WTC11 (cell line): ENCODE measurements around the gene CNOT1. TPM values are rescaled to one million over a fixed set of nuclear protein-coding genes. Genes with fewer than 3 reads are reported as not detected.

Experiments used
- ATF1 ChIP-seq: sonication (generic); formaldehyde crosslinking; IDR thresholded peaks from 2 replicates; pipeline ENCODE4 v1.8.1; 2023; ENCODE audit warnings: mild to moderate bottlenecking, moderate library complexity, missing genetic modification reagents
- ETV6 ChIP-seq: sonication (generic); formaldehyde crosslinking; IDR thresholded peaks from 2 replicates; pipeline ENCODE4 v1.8.1; 2022; ENCODE audit warnings: mild to moderate bottlenecking, missing genetic modification reagents
- GABPB1 ChIP-seq: sonication (generic); formaldehyde crosslinking; IDR thresholded peaks from 2 replicates; pipeline ENCODE4 v1.8.1; 2023; ENCODE audit warnings: mild to moderate bottlenecking, missing genetic modification reagents
- GRHL2 ChIP-seq: fragments of 250-450 bp; sonication (Bioruptor Pico); IDR thresholded peaks from 2 replicates; pipeline ENCODE4 v1.8.0; 2022; ENCODE audit warnings: mild to moderate bottlenecking, moderate library complexity; ENCODE audit not compliant: insufficient replicate concordance, severe bottlenecking
- GTF2I ChIP-seq: fragments of 250-450 bp; sonication (Bioruptor Pico); conservative IDR thresholded peaks from 2 replicates; pipeline ENCODE4 v1.4.0; 2021; ENCODE audit warnings: mild to moderate bottlenecking
- HMGA2 ChIP-seq: fragments of 250-450 bp; sonication (Bioruptor Pico); IDR thresholded peaks from 2 replicates; pipeline ENCODE4 v1.4.0; 2021; ENCODE audit warnings: mild to moderate bottlenecking, moderate library complexity
- MXD4 ChIP-seq: fragments of 250-450 bp; sonication (Bioruptor Pico); IDR thresholded peaks from 2 replicates; pipeline ENCODE4 v1.8.0; 2021; ENCODE audit warnings: mild to moderate bottlenecking, moderate library complexity, borderline replicate concordance
- ZNF423 ChIP-seq: fragments of 250-450 bp; sonication (Bioruptor Pico); IDR thresholded peaks from 2 replicates; pipeline ENCODE4 v2.1.2; 2022; ENCODE audit warnings: mild to moderate bottlenecking, moderate library complexity
- total RNA-seq: library from RNA; stranded (reverse); gene quantifications from 3 replicates; pipeline ENCODE4 v1.2.3, GENCODE V29; 2021
- TF ChIP-seq, protein P1 (sequence below): fragments of 250-450 bp; sonication (Bioruptor Pico); IDR thresholded peaks from 2 replicates; pipeline ENCODE4 v2.1.2; 2022; ENCODE audit warnings: mild to moderate bottlenecking, moderate library complexity
- TF ChIP-seq, protein P2 (sequence below): sonication (generic); formaldehyde crosslinking; IDR thresholded peaks from 2 replicates; pipeline ENCODE4 v1.8.0; 2022; ENCODE audit warnings: mild to moderate bottlenecking, missing genetic modification reagents
- TF ChIP-seq, protein P3 (sequence below): sonication (generic); formaldehyde crosslinking; IDR thresholded peaks from 2 replicates; pipeline ENCODE4 v1.8.1; 2023; ENCODE audit warnings: mild to moderate bottlenecking, missing genetic modification reagents, moderate library complexity
- TF ChIP-seq, protein P4 (sequence below): sonication (generic); formaldehyde crosslinking; IDR thresholded peaks from 2 replicates; pipeline ENCODE4 v1.8.1; 2023; ENCODE audit warnings: mild to moderate bottlenecking, moderate library complexity, missing genetic modification reagents
- TF ChIP-seq, protein P5 (sequence below): sonication (generic); formaldehyde crosslinking; IDR thresholded peaks from 2 replicates; pipeline ENCODE4 v1.8.0; 2022; ENCODE audit warnings: missing genetic modification reagents
- TF ChIP-seq, protein P6 (sequence below): fragments of 250-450 bp; sonication (Bioruptor Pico); IDR thresholded peaks from 2 replicates; pipeline ENCODE4 v1.9.0; 2021; ENCODE audit warnings: mild to moderate bottlenecking, borderline replicate concordance
- TF ChIP-seq, protein P7 (sequence below): sonication (generic); formaldehyde crosslinking; conservative IDR thresholded peaks from 2 replicates; pipeline ENCODE4 v1.8.1; 2023; ENCODE audit warnings: mild to moderate bottlenecking, low read depth, missing genetic modification reagents, moderate library complexity
- TF ChIP-seq, protein P8 (sequence below): sonication (generic); formaldehyde crosslinking; IDR thresholded peaks from 2 replicates; pipeline ENCODE4 v1.8.1; 2022; ENCODE audit warnings: low read depth, mild to moderate bottlenecking, moderate library complexity, missing genetic modification reagents, borderline replicate concordance
- TF ChIP-seq, protein P9 (sequence below): fragments of 250-450 bp; sonication (Bioruptor Pico); conservative IDR thresholded peaks from 2 replicates; pipeline ENCODE4 v1.9.0; 2021; ENCODE audit warnings: mild to moderate bottlenecking

The CNOT1 gene
- total RNA-seq, 1 experiment from 2014 or later, result 314 TPM

DNA sequence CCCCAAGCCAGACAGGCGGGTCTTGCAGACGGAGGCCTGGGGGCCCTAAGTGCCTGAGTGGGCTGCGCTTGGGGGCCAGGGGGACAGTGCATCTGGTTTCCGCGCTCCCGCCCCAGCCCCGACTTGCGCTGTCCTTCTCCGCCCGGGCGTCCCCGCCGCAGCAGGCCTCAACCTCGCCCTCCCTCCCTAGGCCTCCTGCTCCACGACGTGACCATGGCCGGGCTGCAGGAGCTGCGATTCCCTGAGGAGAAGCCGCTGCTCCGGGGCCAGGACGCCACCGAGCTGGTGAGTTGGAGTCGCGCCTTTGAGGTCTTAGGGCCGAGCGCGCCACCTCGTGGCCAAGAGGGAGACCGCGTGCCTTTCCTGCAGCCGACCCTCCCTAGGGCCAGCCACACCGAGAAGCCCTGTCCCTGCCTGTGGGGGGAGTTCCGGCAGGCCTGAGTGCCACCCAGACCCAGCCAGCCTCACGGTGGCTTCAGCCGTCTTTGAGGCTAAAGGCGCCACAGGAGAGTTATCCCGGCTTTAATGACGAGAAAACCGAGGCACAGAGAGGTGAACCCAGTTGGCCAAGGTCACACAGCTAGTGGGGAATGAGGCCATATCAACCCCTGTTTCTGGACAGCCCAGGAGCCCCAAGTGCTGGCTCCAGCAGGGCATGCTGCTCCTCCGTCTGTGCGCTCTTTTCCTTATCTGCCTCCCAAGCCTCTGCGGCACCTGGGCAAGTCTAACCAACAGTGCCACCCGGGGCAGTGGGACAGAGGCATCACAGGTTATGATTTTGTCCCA is 141.9 kb downstream of the CNOT1 start (continued):
- TF ChIP-seq, protein P1, sequence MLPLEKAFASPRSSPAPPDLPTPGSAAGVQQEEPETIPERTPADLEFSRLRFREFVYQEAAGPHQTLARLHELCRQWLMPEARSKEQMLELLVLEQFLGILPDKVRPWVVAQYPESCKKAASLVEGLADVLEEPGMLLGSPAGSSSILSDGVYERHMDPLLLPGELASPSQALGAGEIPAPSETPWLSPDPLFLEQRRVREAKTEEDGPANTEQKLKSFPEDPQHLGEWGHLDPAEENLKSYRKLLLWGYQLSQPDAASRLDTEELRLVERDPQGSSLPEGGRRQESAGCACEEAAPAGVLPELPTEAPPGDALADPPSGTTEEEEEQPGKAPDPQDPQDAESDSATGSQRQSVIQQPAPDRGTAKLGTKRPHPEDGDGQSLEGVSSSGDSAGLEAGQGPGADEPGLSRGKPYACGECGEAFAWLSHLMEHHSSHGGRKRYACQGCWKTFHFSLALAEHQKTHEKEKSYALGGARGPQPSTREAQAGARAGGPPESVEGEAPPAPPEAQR, result no peak
- TF ChIP-seq, protein P2, sequence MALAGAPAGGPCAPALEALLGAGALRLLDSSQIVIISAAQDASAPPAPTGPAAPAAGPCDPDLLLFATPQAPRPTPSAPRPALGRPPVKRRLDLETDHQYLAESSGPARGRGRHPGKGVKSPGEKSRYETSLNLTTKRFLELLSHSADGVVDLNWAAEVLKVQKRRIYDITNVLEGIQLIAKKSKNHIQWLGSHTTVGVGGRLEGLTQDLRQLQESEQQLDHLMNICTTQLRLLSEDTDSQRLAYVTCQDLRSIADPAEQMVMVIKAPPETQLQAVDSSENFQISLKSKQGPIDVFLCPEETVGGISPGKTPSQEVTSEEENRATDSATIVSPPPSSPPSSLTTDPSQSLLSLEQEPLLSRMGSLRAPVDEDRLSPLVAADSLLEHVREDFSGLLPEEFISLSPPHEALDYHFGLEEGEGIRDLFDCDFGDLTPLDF (CRISPR knock-in tag), result no peak
- TF ChIP-seq, protein P3, sequence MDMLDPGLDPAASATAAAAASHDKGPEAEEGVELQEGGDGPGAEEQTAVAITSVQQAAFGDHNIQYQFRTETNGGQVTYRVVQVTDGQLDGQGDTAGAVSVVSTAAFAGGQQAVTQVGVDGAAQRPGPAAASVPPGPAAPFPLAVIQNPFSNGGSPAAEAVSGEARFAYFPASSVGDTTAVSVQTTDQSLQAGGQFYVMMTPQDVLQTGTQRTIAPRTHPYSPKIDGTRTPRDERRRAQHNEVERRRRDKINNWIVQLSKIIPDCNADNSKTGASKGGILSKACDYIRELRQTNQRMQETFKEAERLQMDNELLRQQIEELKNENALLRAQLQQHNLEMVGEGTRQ (CRISPR knock-in tag), result peak; percentile 39; the same call in 1 of the 2 replicates
- TF ChIP-seq, protein P4, sequence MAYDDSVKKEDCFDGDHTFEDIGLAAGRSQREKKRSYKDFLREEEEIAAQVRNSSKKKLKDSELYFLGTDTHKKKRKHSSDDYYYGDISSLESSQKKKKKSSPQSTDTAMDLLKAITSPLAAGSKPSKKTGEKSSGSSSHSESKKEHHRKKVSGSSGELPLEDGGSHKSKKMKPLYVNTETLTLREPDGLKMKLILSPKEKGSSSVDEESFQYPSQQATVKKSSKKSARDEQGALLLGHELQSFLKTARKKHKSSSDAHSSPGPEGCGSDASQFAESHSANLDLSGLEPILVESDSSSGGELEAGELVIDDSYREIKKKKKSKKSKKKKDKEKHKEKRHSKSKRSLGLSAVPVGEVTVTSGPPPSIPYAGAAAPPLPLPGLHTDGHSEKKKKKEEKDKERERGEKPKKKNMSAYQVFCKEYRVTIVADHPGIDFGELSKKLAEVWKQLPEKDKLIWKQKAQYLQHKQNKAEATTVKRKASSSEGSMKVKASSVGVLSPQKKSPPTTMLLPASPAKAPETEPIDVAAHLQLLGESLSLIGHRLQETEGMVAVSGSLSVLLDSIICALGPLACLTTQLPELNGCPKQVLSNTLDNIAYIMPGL, result peak; percentile 98
- TF ChIP-seq, protein P5, sequence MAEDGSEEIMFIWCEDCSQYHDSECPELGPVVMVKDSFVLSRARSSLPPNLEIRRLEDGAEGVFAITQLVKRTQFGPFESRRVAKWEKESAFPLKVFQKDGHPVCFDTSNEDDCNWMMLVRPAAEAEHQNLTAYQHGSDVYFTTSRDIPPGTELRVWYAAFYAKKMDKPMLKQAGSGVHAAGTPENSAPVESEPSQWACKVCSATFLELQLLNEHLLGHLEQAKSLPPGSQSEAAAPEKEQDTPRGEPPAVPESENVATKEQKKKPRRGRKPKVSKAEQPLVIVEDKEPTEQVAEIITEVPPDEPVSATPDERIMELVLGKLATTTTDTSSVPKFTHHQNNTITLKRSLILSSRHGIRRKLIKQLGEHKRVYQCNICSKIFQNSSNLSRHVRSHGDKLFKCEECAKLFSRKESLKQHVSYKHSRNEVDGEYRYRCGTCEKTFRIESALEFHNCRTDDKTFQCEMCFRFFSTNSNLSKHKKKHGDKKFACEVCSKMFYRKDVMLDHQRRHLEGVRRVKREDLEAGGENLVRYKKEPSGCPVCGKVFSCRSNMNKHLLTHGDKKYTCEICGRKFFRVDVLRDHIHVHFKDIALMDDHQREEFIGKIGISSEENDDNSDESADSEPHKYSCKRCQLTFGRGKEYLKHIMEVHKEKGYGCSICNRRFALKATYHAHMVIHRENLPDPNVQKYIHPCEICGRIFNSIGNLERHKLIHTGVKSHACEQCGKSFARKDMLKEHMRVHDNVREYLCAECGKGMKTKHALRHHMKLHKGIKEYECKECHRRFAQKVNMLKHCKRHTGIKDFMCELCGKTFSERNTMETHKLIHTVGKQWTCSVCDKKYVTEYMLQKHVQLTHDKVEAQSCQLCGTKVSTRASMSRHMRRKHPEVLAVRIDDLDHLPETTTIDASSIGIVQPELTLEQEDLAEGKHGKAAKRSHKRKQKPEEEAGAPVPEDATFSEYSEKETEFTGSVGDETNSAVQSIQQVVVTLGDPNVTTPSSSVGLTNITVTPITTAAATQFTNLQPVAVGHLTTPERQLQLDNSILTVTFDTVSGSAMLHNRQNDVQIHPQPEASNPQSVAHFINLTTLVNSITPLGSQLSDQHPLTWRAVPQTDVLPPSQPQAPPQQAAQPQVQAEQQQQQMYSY (CRISPR knock-in tag), result no peak
- TF ChIP-seq, protein P6, sequence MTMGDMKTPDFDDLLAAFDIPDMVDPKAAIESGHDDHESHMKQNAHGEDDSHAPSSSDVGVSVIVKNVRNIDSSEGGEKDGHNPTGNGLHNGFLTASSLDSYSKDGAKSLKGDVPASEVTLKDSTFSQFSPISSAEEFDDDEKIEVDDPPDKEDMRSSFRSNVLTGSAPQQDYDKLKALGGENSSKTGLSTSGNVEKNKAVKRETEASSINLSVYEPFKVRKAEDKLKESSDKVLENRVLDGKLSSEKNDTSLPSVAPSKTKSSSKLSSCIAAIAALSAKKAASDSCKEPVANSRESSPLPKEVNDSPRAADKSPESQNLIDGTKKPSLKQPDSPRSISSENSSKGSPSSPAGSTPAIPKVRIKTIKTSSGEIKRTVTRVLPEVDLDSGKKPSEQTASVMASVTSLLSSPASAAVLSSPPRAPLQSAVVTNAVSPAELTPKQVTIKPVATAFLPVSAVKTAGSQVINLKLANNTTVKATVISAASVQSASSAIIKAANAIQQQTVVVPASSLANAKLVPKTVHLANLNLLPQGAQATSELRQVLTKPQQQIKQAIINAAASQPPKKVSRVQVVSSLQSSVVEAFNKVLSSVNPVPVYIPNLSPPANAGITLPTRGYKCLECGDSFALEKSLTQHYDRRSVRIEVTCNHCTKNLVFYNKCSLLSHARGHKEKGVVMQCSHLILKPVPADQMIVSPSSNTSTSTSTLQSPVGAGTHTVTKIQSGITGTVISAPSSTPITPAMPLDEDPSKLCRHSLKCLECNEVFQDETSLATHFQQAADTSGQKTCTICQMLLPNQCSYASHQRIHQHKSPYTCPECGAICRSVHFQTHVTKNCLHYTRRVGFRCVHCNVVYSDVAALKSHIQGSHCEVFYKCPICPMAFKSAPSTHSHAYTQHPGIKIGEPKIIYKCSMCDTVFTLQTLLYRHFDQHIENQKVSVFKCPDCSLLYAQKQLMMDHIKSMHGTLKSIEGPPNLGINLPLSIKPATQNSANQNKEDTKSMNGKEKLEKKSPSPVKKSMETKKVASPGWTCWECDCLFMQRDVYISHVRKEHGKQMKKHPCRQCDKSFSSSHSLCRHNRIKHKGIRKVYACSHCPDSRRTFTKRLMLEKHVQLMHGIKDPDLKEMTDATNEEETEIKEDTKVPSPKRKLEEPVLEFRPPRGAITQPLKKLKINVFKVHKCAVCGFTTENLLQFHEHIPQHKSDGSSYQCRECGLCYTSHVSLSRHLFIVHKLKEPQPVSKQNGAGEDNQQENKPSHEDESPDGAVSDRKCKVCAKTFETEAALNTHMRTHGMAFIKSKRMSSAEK (CRISPR knock-in tag), result no peak
- TF ChIP-seq GTF2I (0 out of 2 replicates have a peak, but pooled peaks have one; percentile 66), MXD4 (no peak), ZNF423 (CRISPR knock-in tag) (no peak), HMGA2 (no peak), ETV6 (CRISPR knock-in tag) (peak; percentile 90), ATF1 (CRISPR knock-in tag) (no peak), GABPB1 (CRISPR knock-in tag) (no peak), GRHL2 (no peak)
- TF ChIP-seq, protein P7, sequence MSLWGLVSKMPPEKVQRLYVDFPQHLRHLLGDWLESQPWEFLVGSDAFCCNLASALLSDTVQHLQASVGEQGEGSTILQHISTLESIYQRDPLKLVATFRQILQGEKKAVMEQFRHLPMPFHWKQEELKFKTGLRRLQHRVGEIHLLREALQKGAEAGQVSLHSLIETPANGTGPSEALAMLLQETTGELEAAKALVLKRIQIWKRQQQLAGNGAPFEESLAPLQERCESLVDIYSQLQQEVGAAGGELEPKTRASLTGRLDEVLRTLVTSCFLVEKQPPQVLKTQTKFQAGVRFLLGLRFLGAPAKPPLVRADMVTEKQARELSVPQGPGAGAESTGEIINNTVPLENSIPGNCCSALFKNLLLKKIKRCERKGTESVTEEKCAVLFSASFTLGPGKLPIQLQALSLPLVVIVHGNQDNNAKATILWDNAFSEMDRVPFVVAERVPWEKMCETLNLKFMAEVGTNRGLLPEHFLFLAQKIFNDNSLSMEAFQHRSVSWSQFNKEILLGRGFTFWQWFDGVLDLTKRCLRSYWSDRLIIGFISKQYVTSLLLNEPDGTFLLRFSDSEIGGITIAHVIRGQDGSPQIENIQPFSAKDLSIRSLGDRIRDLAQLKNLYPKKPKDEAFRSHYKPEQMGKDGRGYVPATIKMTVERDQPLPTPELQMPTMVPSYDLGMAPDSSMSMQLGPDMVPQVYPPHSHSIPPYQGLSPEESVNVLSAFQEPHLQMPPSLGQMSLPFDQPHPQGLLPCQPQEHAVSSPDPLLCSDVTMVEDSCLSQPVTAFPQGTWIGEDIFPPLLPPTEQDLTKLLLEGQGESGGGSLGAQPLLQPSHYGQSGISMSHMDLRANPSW (CRISPR knock-in tag), result no peak
- TF ChIP-seq, protein P8, sequence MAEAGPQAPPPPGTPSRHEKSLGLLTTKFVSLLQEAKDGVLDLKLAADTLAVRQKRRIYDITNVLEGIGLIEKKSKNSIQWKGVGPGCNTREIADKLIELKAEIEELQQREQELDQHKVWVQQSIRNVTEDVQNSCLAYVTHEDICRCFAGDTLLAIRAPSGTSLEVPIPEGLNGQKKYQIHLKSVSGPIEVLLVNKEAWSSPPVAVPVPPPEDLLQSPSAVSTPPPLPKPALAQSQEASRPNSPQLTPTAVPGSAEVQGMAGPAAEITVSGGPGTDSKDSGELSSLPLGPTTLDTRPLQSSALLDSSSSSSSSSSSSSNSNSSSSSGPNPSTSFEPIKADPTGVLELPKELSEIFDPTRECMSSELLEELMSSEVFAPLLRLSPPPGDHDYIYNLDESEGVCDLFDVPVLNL (CRISPR knock-in tag), result no peak
- TF ChIP-seq, protein P9, sequence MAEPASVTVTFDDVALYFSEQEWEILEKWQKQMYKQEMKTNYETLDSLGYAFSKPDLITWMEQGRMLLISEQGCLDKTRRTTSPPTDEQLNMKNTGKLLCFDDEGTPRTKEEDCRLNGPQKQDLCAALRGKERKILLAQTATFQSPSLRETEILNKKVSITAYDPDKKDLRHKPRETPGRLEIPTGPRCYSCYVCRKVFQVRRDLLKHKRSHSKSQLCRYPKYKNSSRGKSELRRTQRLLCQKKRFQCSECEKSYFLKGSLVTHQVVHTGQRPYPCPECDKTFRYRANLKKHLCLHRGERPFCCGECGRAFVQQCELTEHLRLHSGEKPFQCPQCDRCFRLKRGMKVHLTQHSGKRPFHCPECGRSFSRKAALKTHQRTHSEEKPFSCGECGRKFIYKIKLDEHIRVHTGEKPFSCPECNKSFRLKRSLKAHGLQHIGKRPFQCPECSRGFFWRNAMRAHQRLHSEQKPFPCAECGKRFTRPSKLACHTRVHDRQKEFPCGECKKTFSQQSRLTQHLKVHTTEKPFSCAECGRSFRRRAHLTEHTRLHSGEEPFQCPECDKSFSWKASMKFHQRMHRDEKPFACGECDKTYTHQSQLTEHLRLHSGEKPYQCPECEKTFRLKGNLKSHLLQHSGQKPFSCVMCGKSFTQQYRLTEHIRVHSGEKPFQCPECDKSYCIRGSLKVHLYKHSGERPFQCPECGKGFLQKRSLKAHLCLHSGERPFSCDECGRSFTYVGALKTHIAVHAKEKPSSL (CRISPR knock-in tag), result no peak
